Mucosa of rectum (tissue), 2 donors: Measurements from ENCODE around the gene HOXB5.

Source experiments
- H3K27ac ChIP-seq, 2 donors: one replicate each; pipeline ENCODE4 v1.7.0; 2013; ENCODE audit warnings: inconsistent platforms in 2 of 2, low read depth in 2 of 2, low read length in 2 of 2
- H3K27me3 ChIP-seq, 2 donors: one replicate each; pipeline ENCODE4 v1.7.0; 2013; ENCODE audit warnings: low read length in 2 of 2; ENCODE audit not compliant: control insufficient read depth in 2 of 2, insufficient read depth in 2 of 2
- H3K36me3 ChIP-seq, 2 donors: one replicate each; pipeline ENCODE4 v1.7.0; 2013; ENCODE audit warnings: low read length in 2 of 2; ENCODE audit not compliant: control insufficient read depth in 2 of 2, insufficient read depth in 2 of 2
- H3K4me1 ChIP-seq, 2 donors: one replicate each; pipeline ENCODE4 v1.7.0; 2013; ENCODE audit warnings: low read length in 2 of 2, mild to moderate bottlenecking in 1 of 2; ENCODE audit not compliant: control insufficient read depth in 2 of 2, insufficient read depth in 2 of 2
- H3K4me3 ChIP-seq, 2 donors: one replicate each; pipeline ENCODE4 v1.7.0; 2013; ENCODE audit warnings: low read length in 2 of 2
- H3K9ac ChIP-seq, 2 donors: one replicate each; pipeline ENCODE4 v1.7.0; 2013; ENCODE audit warnings: low read length in 2 of 2, low read depth in 1 of 2, mild to moderate bottlenecking in 1 of 2
- H3K9me3 ChIP-seq, 2 donors: one replicate each; pipeline ENCODE4 v1.7.0; 2013; ENCODE audit warnings: low read length in 2 of 2; ENCODE audit not compliant: control insufficient read depth in 2 of 2
- donor health status: healthy.
- donor health status: Normal muscosa, but diverticular disease.

The HOXB5 gene

GRCh38 chr17:48578616-48579470, 14.7 kb downstream of the HOXB5 start:
- H3K27ac ChIP-seq = peak overlapping the region; percentile 59 to 83
- peaks cover 2 to 4% of the 10 kb centered on the region in 2 donors for H3K27me3 ChIP-seq
- peaks cover 0 to 3% of the 10 kb centered on the region in 2 donors for H3K36me3 ChIP-seq

GRCh38 chr17:48577946-48578615, 15.5 kb downstream of the HOXB5 start, which contains the start of gene HOXB4:
TSS of gene HOXB4 (minus strand) at chr17:48578350. CDS start at chr17:48578319, 31 bp downstream.
- H3K27me3 ChIP-seq = peaks cover 2 to 4% of the 10 kb centered on the region in 2 donors
- H3K4me3 ChIP-seq = peak within 1 kb of the TSS; percentile 53 to 75
- peaks cover 38 to 48% of the 10 kb centered on the region in 2 donors for H3K4me1 ChIP-seq
- peak within 1 kb of the TSS; percentile 85 to 86 for H3K27ac ChIP-seq
- peak within 1 kb of the TSS; percentile 55 to 72 for H3K9ac ChIP-seq
- no peaks in the 10 kb centered on the region for H3K36me3 ChIP-seq
- no peaks in the 10 kb centered on the region for H3K9me3 ChIP-seq

More at GRCh38 chr17:48578616-48579470, 14.7 kb downstream of the HOXB5 start:
- peak overlapping the region; percentile 41 to 75 for H3K4me3 ChIP-seq
- H3K9ac ChIP-seq = peak overlapping the region; percentile 55 to 72
- peaks cover 39 to 48% of the 10 kb centered on the region in 2 donors for H3K4me1 ChIP-seq
- no peaks in the 10 kb centered on the region for H3K9me3 ChIP-seq

GRCh38 chr17:48577330-48577945, 16.1 kb downstream of the HOXB5 start:
- Histone ChIP-seq H3K4me3 (peak overlapping the region; percentile 53 to 60), H3K36me3 (peaks cover 3 to 6% of the 10 kb centered on the region in 2 donors), H3K4me1 (peaks cover 34 to 47% of the 10 kb centered on the region in 2 donors), H3K9ac (peak overlapping the region in 1 of 2 donors; percentile 50), H3K27me3 (peaks cover 2 to 4% of the 10 kb centered on the region in 2 donors), H3K27ac (peak overlapping the region; percentile 85 to 86), H3K9me3 (no peaks in the 10 kb centered on the region)

- Histone ChIP-seq H3K27me3 (peaks cover 2 to 4% of the 10 kb centered on the region in 2 donors), H3K27ac (peak overlapping the region; percentile 85 to 86), H3K4me1 (peaks cover 34 to 45% of the 10 kb centered on the region in 2 donors), H3K9ac (peak overlapping the region in 1 of 2 donors; percentile 50), H3K36me3 (peaks cover 6 to 7% of the 10 kb centered on the region in 2 donors), H3K9me3 (no peaks in the 10 kb centered on the region), H3K4me3 (peak overlapping the region; percentile 53 to 60)
Measured at GRCh38 chr17:48576479-48577309, 16.9 kb downstream of the HOXB5 start.

- peaks cover 34 to 37% of the 10 kb centered on the region in 2 donors for H3K4me1 ChIP-seq
- H3K4me3 ChIP-seq = peak overlapping the region in 1 of 2 donors; percentile 38
- H3K27me3 ChIP-seq = peaks cover 0 to 2% of the 10 kb centered on the region in 2 donors
- no peaks in the 10 kb centered on the region for H3K9me3 ChIP-seq
- H3K9ac ChIP-seq = no peak overlapping the region
- H3K27ac ChIP-seq = peak overlapping the region; percentile 85 to 86
- H3K36me3 ChIP-seq = peaks cover 6 to 7% of the 10 kb centered on the region in 2 donors
Measured at GRCh38 chr17:48575673-48576478, 17.7 kb downstream of the HOXB5 start.

GRCh38 chr17:48575066-48575582, 18.5 kb downstream of the HOXB5 start:
- H3K4me3 ChIP-seq = peak overlapping the region in 1 of 2 donors; percentile 32
- H3K9me3 ChIP-seq = no peaks in the 10 kb centered on the region
- H3K27ac ChIP-seq = peak overlapping the region; percentile 63 to 86
- no peak overlapping the region for H3K9ac ChIP-seq
- H3K4me1 ChIP-seq = peaks cover 30 to 36% of the 10 kb centered on the region in 2 donors
- H3K27me3 ChIP-seq = peaks cover 0 to 2% of the 10 kb centered on the region in 2 donors
- peaks cover 6 to 7% of the 10 kb centered on the region in 2 donors for H3K36me3 ChIP-seq

GRCh38 chr17:48574505-48575065, 19.0 kb downstream of the HOXB5 start:
- Histone ChIP-seq H3K9ac (peak overlapping the region; percentile 9 to 47), H3K27ac (peak overlapping the region; percentile 63 to 86), H3K9me3 (no peaks in the 10 kb centered on the region), H3K36me3 (peaks cover 6 to 7% of the 10 kb centered on the region in 2 donors), H3K4me3 (peak overlapping the region in 1 of 2 donors; percentile 32), H3K4me1 (peaks cover 30 to 37% of the 10 kb centered on the region in 2 donors), H3K27me3 (no peaks in the 10 kb centered on the region)

GRCh38 chr17:48571826-48572417, 21.7 kb downstream of the HOXB5 start:
- Histone ChIP-seq H3K36me3 (peaks cover 6 to 7% of the 10 kb centered on the region in 2 donors), H3K27me3 (peaks cover 0 to 3% of the 10 kb centered on the region in 2 donors), H3K27ac (peak overlapping the region; percentile 69 to 77), H3K4me1 (peaks cover 32 to 35% of the 10 kb centered on the region in 2 donors), H3K9ac (peak overlapping the region; percentile 20 to 62), H3K4me3 (peak overlapping the region in 1 of 2 donors; percentile 8), H3K9me3 (no peaks in the 10 kb centered on the region)
